HTR-8/SVneo (cell line): ENCODE results near the gene ELAC1.
"Not testable (repeated sequence)": the region's sequence is repeated elsewhere in the genome, so short reads cannot be mapped to it uniquely, and the experiment has no call there.

Source experiments
- DNase-seq: peaks from one replicate; pipeline ENCODE4 v3.0.0; 2011; ENCODE audit warnings: low spot score, mixed read lengths; ENCODE audit not compliant: insufficient read length
- FAIRE-seq: peaks from 2 replicates; lab custom pipeline; 2011; peaks lifted over from hg19 to GRCh38; lab: Jason Lieb, UNC

Gene ELAC1, protein sequence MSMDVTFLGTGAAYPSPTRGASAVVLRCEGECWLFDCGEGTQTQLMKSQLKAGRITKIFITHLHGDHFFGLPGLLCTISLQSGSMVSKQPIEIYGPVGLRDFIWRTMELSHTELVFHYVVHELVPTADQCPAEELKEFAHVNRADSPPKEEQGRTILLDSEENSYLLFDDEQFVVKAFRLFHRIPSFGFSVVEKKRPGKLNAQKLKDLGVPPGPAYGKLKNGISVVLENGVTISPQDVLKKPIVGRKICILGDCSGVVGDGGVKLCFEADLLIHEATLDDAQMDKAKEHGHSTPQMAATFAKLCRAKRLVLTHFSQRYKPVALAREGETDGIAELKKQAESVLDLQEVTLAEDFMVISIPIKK

GRCh38 chr18:50967714-50968661 lies at the start of gene ELAC1:
ELAC1 (plus strand) TSS chr18:50968040; CDS start chr18:50974405, 6,365 bp downstream.
- no peak for FAIRE-seq
- peak; percentile 66 for DNase-seq

DNA sequence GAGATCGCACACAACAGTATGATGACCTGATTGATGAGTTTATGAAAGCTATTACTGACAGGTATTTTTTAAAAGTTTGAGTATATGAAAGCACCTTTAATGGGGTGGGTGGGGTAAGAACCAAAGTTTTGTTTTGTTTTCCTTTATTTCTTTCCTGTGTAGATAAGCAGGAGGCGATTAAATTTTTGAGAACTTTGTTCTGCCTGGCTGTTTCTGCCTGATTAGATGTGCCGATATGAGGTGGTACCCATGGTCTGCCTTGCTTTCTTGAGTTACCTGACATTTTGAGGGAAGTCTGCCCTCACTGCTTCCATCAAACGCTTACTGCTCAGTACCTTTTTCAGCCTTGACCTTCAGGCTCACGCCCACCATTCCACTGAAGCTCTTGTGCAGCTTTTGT lies 49.7 kb upstream of the ELAC1 start:
- DNase-seq (no peak), FAIRE-seq (no peak)

DNA sequence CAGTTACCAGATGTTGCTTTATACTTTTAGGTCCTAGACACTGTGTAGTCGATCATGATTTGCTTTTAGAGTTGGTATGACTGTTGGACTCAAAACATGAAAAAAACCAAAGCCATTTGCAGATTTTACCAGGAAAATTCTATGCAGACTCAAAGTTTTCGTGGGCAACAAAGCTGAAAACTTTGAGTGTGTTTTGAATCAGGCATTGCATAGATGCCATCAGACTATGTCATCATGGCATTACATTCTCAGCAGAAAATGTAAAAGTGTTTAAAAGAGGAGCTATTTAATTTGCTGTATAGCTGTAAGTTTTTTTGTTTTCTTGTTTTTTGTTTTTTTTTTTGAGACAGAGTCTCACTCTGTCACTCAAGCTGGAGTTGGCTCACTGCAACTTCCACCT lies 43.5 kb upstream of the ELAC1 start:
- no peak for FAIRE-seq
- no peak for DNase-seq

DNA sequence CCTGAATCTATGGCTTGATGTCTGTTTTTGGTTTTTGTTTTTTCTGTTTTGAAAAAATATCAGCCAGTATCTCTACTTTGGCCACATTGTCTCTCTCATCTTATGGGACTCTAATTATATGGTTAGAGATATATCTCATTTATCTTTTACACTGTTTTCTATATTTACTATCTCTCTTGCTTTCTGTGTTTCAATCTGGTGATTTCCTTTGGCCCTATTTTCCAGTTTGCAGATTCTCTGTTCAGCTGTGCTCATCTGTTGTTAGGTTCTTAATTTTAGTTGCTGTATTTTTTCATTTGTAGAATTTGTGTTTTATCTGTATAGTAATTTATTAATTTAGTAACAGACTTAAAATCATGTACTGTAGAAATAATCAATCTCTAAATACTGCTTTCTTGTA lies 41.3 kb upstream of the ELAC1 start:
- DNase-seq (no peak), FAIRE-seq (no peak)

GRCh38 chr18:50928551-50928950 lies 39.3 kb upstream of the ELAC1 start:
- FAIRE-seq (no peak), DNase-seq (peak; percentile 1)

DNA sequence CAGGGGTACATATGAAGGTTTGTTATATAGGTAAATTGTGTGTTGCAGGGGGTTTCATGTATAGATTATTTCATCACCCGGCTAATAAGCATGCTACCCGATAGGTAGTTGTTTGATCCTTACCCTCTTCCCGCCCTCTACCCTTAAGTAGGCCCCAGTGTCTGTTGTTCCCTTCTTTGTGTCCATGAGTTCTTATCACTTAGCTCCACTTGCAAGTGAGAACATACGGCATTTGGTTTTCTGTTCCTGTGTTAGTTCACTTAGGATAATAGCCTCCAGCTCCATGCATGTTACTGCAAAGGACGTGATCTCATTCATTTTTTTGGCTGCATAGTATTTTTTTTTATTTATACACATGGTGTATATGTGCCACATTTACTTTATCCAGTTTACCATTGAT lies 34.2 kb upstream of the ELAC1 start:
- FAIRE-seq, result no peak
- DNase-seq, result no peak

- no peak for FAIRE-seq
- DNase-seq, result no peak
Observed at GRCh38 chr18:50934545-50935211, 33.2 kb upstream of the ELAC1 start.

- FAIRE-seq, result no peak
- no peak for DNase-seq
Observed at GRCh38 chr18:50935493-50936191, 32.2 kb upstream of the ELAC1 start.

DNA sequence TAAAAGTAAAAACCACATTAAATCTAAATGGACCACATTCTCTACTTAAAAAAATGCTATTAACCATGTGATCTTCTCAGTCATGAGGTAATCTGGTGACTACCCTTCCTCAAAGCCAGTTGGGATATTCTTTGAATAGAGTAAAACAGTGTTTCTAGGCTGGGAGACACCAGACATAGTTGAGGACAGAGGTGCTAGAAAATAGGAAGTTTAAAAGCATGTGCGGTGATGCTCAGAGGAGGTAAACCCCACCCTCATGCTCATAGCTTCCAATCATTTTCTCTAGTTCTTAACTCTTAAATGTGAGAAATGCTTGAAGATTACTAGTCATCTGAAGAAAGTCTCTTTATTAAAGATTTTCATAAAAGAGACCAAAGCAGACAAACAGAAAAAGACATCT lies 30.7 kb upstream of the ELAC1 start:
- DNase-seq, result no peak
- FAIRE-seq, result no peak

DNA sequence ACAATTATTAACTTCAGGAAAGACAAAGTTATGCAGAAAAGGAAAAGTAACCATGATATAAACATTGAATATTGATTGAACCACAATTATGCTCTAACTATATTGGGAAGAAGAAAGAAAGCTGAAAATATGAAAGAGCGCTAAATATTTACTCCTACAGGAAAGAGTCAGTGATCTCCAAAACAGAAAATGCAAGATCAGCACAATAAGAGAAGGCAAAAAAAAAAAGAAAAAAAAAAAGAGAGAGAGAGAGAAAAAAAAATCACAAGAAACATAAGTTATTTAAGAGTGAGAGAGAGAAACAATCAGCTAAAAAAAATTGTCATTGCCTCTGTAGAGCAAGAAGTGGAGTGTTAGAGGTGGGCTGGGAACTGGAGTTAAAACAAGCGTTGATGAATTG lies 28.9 kb upstream of the ELAC1 start:
- no peak for DNase-seq
- no peak for FAIRE-seq

DNA sequence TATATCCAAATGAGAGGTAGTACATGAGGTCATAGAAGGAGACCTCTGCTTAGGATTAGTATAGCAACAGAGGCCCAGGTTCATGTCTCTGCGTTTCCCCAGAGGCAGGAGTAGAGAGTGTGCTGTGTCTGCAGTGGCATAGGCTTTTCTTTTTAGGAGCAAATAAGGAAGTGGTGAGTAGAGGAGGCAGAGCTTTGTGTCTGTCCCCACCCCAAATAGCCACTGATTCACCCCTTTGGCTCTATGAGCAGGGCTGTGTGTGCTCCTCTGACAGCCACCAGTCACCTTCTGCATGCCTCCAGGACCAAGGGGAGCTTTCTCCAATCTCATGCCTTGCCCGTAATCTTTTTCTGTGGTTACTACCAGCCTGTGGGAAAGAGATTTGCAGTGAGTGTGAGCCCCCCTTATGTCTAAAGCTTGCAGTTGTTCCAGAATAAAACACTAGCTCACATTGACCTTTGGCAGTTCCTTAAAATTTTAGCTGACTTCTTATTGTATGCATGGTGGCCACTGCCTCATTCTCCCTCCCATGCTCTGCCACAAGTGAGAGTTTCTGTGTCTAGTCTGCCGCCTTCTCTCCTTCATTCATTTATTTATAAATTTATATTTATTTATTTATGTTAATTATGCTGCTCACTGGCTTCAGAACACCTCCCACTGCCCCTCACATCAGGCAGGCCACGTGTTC lies 23.5 kb upstream of the ELAC1 start:
- FAIRE-seq (no peak), DNase-seq (no peak)

GRCh38 chr18:50945918-50946317 lies 21.9 kb upstream of the ELAC1 start:
- FAIRE-seq, DNase-seq: not testable (repeated sequence)

DNA sequence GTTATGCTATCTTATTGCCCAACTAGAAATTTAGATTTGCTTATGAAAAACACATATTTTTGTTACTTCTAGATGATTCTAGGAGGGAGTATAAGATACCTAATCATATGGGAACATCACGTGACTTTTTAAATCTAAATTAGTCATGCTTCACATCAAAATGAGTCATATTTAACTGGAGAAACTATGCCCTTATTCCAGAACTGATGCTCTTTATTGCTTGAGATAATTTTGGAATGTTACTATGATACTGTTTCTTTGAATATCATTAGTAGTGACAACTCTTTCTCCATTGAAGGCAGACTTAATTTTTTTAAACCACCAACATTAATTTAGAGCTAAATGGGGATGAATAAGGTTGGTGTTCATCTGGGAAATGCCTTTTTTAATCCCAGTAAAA lies 19.9 kb upstream of the ELAC1 start:
- FAIRE-seq (no peak), DNase-seq (no peak)

- DNase-seq (no peak), FAIRE-seq (no peak)
Observed at GRCh38 chr18:50949185-50949584, 18.7 kb upstream of the ELAC1 start.

DNA sequence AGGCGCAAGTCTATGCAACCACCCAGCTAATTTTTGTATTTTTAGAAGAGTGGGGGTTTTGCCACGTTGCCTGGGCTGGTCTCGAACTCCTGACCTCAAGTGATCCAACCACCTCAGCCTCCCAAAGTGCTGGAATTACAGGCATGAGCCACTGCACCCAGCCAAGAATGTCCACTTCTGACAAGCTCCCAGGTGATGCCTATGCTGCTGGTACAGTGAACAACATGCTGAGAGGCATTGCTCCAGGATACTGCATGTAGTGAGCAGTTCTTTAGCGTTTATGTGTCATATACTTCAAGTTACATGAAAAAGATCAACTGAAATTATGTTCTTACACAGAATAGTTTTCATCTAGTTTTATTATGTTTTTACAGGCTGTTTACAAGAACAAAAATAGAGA lies 17.2 kb upstream of the ELAC1 start:
- DNase-seq, result no peak
- no peak for FAIRE-seq

DNA sequence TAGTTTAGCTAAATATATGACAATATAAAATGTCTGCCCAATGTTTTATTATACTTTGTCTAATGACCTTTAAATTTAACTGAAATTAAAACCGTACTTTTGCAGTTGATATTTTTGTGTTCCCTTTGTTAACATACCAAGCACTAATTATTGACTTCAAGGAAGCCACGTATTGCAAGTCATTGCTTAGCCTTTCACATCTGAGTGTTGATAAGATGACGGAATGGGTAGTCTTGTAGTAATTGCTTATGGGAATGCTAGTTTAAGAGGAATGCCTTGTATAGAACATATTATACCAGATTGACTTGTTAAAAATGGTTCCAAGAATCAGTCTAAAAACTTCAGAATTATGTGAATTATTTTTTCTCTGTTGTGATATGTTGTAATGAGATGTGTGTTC lies 14.0 kb upstream of the ELAC1 start:
- DNase-seq, result no peak
- FAIRE-seq, result no peak

- DNase-seq (no peak), FAIRE-seq (no peak)
Observed at GRCh38 chr18:50955253-50955652, 12.6 kb upstream of the ELAC1 start.

GRCh38 chr18:50956116-50956515 lies 11.7 kb upstream of the ELAC1 start:
- no peak for DNase-seq
- FAIRE-seq, result no peak

DNA sequence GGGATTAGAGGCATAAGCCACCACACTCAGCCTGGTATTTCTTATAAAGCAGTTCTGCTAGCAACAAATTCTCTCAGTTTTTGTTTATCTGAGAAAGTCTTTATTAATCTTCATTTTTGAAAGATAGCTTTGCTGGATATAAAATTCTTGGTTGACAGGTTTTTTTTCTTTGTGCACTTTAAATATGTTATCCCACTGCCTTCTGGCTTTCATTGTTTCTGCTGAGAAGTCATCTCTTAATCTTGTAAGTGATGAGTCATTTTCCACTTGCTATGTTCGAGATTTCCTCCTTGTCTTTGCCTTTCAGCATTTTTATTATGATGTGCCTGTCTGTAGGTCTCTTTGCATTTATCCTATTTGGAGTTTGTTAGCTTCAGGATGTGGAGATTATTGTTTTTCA lies 5.9 kb upstream of the ELAC1 start:
- no peak for FAIRE-seq
- DNase-seq, result no peak

- FAIRE-seq (no peak), DNase-seq (no peak)
Observed at GRCh38 chr18:50969448-50969847, 1.6 kb downstream of the ELAC1 start.
